Keratinocyte (primary cell): ENCODE measurements around the gene CDC14A.

Experiments used
- CTCF ChIP-seq, 3 experiments: IDR thresholded peaks in 1 of 3; conservative IDR thresholded peaks in 1 of 3; optimal IDR thresholded peaks in 1 of 3; 2 replicates in 2 of 3; 3 replicates in 1 of 3; pipeline versions ENCODE3 to v1.5.1; 2011; ENCODE audit warnings: low read length in 3 of 3, mild to moderate bottlenecking in 3 of 3, moderate library complexity in 2 of 3, control low read depth in 1 of 3, inconsistent platforms in 1 of 3; ENCODE audit not compliant: insufficient read depth in 2 of 3; ENCODE audit errors: extremely low read depth in 1 of 3
- EZH2 ChIP-seq: IDR thresholded peaks from one replicate; pipeline ENCODE4 v1.6.1; 2012; ENCODE audit warnings: inconsistent platforms, mild to moderate bottlenecking, low read length, moderate library complexity

DNA sequence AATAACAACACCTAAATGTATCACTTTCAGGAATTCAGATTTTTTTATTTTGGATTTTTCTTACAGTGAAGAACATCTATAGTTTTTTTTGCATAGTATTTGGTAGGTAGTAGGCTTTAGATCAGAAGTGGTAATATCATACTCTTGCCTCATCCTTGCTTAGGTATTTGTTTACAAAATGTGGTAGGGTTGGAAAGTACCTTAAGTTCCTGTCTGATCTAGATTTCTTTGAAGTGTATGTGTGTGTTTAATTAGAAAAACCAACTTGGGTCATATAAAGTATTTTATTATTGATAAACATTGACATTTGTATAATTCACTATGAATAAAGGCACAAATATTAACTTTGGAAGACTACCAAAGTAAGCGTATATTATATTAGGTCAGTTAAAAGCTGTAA, 100.3 kb downstream of the CDC14A start:
- no peak for TF ChIP-seq CTCF (optimal IDR thresholded peaks at IDR 0.05 in 1 of 3, IDR thresholded peaks at IDR 0.05 in 1 of 3, conservative IDR thresholded peaks at IDR 0.05 in 1 of 3; ENCODE audit: extremely low read depth in 1 of 3, insufficient read depth in 2 of 3, low read length in 3 of 3)
- no peak for TF ChIP-seq EZH2
